Glomerular endothelial cell (primary cell): ENCODE results near the gene PHACTR3. TPM values are rescaled to one million over a fixed set of nuclear protein-coding genes. Genes with fewer than 3 reads are reported as not detected.

Source experiments
- DNase-seq: peaks from one replicate; pipeline ENCODE4 v3.0.0-alpha.2; 2011; ENCODE audit warnings: low read depth, low spot score; ENCODE audit errors: extremely low read depth
- total RNA-seq: library from RNA; depleted of rRNA; stranded (reverse); fragments of >200 nt; gene quantifications from 2 replicates; pipeline ENCODE4 v1.2.3, GENCODE V29; 2015

Gene PHACTR3
- total RNA-seq, 1 donor from 2014 or later: not detected

DNA sequence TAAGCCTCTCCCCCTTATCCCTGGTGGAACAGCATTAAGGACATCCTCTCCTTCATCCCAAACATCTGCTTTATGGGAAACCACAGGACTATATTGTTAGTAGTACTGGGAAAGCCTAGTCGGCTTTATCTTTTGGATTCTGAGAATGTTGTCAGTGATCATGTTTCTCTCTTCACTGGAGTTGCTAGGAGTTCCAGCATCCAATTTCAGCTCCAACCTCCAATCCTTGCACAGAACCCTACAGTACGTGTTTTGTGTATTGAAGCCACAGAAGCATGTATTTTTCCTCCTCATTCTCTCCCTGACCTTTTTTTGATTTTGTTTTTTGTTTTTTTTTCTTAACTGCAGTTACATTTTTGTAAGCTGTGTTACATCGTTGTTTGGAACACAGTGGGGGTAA, 84.0 kb downstream of the PHACTR3 start:
- DNase-seq: no peak

DNA sequence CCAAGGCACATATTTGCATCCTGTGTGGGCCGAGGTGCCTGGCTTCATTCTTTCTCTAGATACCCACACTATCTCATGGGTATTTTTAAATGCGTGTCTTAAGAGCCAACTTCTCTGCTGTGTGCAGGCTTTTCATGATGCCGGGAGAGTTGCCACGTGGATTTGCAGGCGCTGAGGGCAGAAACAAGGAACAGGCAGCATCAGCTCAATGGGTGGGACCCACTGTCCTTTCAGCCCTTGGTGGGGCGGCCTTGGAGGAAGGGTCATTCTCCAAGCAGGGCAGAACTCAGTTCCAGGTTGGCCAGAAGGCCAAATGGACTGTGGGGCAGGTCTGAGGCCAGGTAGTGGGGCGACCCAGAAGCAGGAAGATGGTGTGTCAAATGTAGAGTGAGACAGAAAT, 84.7 kb downstream of the PHACTR3 start:
- no peak for DNase-seq

DNA sequence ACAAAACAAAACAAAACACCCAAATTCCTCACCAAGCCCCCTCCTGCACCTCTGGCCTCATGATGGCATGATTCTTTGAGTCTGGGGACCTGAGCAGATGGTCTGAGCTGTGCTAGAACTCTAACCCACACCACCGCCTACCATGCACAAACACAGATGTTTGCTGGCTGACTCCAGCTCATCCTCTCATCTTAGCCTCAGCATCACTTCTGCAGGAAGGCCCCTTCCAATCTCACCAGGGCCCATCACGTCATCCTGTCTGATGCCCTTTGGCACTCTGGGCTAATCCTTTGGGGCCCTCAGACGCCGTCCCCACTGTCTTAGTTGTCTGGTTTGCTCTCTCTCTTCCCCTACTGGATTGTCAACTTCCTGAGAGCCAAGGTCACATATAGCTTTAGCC, 85.8 kb downstream of the PHACTR3 start:
- no peak for DNase-seq

DNA sequence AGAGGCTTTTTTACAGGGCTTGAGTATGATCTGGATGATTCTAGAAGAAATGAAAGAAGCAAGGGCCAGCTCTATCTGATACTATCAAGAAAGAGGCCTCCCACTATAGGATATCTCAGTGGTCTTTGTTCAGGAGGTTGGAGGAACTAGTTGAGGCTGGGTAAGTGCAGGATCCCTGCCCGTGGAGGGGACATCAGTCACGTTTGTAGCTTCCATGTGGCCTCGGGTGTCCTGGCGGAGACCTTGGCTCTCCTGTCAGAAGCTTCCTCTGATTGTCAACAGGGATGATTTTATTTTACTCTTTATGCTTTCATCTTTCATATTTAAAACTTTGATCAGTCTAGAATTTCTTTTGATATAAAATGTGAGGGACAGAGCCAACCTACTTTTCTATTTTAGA, 86.6 kb downstream of the PHACTR3 start:
- no peak for DNase-seq

DNA sequence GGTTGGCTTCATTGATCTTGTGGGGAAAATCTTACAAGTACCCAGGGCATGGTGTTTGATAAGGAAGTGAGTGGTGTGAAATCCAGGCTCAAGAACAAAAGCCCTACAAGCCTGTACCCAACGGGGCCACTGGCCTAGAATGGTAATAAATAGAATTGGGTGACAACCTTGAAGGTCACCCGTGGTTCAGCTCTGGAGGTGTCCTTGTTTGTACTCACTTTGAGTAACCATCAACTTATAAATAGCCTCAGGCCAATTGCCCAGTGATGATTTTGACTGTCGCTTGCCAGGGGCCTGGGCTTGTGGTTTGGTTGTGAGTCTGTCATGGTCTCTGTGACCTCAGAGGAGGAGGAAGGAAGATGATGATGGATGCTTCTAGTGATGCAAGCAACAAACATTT, 87.8 kb downstream of the PHACTR3 start:
- no peak for DNase-seq

DNA sequence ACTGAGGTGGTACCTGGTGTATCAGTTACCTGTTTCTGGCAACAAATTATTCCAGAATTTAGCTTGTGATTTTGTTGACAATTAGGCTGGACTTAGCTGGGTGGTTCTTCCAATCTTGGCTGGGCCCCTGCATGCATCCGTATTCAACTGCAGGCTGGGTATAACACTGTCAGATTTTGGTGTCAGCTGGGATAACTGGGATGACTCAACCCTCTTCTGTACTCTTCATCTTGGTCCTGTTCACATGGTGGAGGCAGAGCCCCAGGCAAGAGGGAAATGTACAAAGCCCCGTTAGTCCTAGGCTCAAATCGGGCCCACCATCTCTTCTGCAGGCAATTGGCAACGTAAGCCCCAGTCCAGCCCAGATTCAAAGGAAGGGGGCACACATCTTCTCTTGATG, 89.2 kb downstream of the PHACTR3 start:
- DNase-seq: no peak

DNA sequence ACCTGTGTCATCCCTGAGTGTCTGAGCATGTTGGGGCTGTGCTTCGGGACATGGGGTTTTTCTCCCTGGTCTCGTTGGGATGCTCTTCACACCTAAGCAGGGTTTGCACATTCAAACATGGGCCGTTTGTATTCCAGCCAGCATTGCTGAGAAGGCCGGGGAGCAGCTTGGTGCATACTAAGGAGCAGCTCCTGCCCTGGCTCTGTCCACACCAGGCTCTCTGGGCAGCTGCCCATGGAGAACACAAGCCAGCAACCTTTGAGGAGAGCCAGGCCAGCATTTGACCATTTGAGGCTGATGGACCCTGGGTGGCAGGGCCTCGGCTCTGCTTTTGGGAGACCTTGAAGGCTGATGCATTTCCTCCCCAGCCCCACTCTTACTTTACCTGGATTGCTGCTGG, 92.1 kb downstream of the PHACTR3 start:
- no peak for DNase-seq

DNA sequence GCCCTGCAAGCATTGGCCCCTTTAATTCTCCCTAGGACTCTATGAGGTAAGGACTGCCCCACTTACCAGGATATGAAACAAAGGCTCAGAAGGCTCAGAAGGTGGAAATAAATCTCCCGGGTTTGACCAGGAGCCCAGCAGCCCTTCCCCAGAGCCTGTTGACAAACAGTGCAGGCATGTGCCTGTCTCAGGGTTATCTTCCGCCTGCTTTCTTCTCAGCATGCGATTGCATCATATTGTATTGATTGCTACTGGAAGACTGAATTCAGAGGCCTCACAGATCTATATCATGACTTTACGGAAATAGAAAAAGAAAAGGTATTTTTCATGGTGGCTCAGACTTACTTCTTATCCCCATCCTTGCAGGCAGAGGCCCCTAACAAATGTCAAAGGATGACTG, 92.7 kb downstream of the PHACTR3 start:
- no peak for DNase-seq

DNA sequence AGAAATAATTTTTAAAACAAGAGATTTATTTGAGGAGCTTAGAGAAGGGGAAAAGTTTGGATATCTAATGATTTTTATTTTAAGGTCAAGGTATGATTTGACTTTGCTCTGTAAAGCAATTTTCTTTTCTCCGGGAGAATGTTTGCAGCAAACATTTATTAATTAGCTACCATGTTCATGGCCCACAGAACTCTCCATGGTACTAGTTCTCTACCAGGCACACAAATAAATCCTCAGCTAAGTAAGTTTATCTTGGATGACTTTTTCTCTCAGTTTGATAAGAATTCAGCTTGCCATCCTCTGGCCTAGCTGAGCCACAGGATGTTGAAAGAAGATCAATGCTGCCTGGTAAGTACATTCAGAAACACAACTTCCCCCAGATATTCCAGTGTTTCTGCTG, 94.3 kb downstream of the PHACTR3 start:
- DNase-seq: no peak

DNA sequence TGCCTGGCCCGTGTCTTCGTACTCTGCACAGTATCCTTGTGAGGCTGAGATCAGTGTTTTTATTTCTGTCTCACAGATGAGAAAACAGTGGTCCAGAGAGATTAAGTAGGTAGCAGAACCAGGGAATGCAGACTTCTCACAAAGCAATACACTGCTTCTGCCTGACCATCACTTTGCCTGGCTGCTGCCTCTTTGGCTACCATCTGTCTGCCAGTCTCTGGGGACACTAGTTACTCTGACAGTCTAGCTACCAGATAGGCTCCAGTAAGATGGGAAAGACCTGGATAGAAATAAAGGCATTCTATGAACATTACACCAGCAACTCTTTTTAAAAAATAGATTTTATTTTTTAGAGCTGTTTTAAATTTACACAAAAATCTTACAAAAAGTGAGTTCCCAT, 96.9 kb downstream of the PHACTR3 start:
- DNase-seq: no peak

DNA sequence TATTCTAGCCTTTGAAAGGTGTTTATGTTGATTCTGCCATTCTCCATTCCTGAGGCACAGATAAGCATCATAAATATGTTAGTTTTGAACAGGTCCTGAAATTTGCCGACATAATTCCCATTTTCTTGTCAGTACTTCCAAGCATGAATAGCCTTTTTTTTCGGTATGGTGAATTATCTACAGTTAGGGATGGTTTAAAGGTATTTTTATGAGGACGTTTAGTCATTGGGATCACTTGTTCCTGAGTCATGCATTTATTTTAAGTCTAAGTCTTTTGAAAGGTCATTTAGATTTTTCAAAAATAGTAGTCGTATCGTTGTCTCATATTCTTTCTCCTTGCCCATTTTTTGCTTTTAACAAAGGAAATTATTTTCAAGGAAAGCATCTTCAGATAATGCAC, 98.7 kb downstream of the PHACTR3 start:
- no peak for DNase-seq

DNA sequence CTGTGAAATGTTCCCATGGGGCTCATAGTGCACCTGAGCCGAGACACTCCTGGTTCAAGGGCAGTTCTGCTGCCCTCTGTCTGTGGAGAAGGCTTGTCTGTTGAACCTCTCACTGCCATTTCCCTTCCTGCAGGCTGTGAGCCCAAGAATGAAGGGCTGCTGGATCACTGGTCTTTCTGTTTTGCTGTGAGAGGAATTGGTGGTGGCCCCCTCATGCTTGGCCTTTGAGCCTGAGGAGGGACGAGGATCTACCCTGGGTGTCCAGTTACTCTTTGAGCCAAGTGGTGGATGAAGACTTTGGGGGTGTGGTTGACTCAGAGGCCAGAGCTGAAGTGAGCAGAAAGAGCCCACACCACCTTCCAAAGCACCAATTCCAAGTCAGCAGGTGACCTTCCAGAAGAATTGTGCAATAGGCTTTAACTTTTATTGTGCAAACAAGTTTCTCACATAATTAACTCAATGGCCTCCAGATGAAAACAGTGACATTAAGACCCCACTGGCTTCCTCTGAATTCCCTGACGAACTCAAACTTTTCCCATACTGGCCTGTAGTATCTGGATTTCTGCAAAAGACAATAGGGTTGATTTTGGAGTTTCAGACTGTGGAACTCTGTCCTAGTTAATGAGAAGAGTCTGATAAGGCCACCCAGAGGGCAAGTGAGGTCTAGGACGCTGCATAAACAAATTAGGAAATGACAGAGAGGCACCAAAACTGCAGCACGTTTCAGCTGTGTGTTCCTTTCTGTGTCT, 101.5 kb downstream of the PHACTR3 start:
- DNase-seq: no peak

DNA sequence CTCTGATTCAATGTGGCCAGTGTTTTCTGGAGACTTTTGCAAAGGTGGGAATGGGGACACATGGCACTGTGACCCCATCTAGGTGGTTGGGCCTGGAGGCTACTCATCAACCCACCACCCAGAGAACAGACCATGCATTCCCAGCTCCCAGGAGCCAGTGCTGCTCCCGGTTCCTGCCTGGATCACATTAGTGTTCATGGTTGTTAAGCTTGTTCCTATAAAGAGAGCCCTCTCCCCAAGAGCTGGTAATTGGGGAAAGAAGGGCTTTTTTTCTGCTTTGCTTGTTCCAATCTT, 102.0 kb downstream of the PHACTR3 start:
- no peak for DNase-seq

DNA sequence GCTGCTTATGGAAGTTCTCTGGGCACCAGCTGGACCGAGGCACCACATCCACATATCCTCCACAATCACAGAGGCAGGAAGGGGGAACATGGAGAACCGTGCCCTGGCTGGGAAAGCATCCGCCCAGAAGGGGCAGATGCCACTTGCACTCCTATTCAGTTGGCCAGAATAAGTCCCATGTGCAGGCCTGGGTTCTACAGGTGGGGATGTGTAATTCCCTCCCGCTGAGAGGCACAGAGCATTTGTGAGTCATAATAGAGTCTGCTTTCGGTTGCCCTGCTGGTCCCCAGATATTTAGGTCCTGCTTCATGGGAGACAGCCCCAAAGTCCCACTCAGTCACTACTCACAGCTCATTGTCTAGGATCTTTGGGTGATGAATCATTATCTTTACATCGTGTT, 104.0 kb downstream of the PHACTR3 start:
- no peak for DNase-seq

DNA sequence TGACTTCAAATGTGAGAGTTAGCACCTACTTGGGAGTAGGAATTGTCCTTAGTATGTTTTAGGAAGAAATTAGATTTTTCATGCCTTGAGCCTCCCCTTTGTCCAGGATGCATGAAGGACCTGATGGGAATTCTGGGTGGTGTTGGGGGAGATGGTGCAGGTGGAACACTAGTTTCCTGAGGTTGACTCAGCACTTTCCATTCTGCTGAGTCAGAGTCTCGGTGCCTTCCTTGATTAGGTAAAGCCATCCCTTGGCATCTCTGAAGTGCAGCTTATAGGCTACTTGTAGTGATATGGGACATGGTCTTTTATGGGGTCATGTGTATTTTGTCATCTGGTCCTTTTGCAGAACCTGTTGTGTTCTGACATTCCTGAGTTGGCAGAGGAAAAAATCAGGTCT, 105.3 kb downstream of the PHACTR3 start:
- DNase-seq: no peak

DNA sequence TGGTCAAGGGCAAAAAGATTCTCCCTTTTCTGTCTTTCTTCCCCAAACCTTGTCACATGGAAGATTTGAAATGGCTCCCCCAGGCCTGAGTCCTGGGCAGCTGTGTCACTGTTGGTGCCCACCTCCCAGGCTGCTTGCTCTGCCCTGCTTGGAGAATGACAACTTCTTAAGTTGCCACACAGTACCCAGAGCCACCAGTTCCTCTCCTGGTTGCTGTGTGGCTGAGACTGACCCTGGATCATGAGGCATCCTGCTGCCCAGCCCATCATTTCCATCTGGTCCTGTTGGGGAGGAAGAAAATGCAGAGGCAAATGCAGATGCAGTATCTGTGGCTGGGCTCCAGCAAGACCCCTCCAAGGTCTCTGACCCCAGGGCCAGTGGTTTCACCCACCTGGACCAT, 113.7 kb downstream of the PHACTR3 start:
- DNase-seq: no peak

DNA sequence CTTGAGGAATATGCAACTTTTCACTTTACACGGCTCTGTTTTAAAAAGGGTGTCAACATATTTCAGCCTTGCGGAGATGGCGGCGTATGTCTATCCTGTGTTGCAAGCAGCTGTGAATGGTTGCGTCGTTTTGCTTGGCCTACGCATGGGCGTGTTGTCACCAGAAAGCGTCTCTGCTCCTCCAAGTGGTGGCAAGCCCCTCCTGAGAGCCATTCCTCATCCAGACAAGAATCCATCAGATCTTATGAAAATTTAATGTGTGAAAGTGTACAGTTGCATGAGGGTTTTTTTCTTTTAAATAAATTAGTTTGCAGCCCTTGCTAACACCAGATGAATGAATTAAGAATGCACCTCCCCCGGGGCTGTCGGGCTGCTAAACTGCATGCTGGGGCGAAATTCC, 114.4 kb downstream of the PHACTR3 start:
- no peak for DNase-seq

DNA sequence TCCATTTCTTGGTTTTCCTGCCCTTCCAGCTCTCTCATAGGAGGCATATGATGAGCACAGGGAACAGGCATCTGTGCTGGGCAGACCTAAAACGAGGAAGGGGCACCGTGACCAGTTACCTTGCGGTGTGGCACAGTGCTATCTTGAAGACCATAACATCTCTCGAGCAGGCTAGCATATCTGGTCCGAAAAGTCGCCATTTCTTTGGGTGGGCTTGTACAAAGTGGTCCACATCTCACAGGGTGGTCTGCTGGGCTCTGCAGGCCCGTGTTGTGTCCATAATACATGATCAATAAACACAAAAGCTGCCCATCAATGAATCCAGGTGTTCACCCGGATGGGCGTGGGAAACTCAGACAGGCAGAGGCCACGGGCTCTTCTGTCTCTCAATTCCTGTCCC, 115.7 kb downstream of the PHACTR3 start:
- DNase-seq: no peak

DNA sequence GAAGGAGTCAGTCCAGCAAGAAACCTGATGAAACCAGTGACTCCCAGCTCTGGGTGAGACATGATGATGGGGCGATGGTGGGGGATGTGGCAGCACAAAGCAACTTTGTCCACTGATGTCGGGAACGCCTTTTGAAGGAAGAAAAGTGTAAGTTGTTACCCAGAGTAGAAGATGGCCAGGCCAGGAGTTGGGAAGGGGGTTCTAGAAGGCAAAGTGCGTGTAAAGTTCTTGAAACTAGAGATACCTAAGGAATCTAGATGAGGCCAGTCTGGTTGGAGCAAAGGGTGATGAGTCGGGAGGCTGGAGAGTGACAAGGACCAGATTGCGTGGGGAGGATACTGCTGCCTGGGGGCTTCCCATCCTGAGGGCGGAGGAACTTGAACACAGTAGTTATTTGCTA, 117.0 kb downstream of the PHACTR3 start:
- no peak for DNase-seq

DNA sequence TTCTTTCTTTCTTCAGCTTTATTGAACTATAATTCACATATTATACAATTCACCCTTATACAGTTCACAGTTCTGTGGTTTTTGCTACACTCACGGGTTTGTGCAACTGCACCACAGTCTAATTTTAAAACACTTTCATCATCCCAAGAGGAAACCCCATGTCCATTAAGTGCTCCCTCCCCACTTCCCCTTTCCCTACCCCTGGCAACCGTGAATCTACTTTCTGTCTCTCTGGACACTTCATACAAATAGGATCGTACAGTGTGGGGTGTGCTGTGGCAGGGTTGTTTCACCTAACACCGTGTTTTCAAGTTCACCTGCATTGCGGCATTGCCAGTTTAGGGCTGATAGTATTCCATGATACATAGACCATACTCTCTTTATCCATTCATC, 118.8 kb downstream of the PHACTR3 start:
- no peak for DNase-seq

DNA sequence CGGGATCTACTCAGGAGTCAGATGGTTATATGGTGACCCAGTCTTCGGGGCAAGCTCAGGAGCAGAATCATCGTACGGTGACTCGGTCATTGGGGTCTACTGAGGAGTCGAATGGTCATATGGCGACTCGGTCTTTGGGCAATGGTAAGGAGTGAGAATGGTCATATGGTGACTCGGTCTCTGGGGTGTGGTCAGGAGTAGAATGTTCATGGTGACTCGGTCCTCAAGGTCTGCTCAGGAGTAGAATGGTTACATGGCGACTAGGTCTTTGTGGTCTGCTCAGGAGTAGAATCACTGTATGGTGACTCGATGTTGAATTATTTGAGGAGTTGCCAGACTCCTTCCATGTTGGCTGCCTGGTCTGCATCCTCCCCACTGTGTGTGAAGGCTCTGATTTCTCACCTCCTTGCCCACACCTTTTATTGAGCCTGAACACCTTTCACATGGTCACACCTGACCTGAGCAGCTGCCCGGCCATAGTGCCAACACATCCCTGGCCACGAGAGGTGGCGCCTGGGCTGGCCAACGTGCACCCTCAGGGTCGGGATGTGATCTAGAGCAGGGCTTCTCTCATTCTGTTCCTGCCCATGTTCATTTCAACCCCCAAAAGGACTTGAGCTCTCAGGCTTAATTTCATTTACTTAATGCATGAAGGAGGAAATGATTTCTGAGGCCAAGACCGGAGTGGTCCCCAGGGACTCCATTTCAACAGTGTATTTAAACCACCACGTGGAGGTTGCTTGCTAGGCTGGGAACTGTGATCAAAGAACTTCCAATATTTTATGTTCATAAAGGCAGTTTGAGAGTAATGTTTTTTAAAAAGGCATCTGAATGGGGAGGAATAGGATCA, 119.5 kb downstream of the PHACTR3 start:
- DNase-seq: no peak
